Measurements from ENCODE around the gene TMPRSS9. TPM values are rescaled to one million over a fixed set of nuclear protein-coding genes. Genes with fewer than 3 reads are reported as not detected.

The TMPRSS9 gene
- total RNA-seq, 1 experiment from 2014 or later: not detected

DNA sequence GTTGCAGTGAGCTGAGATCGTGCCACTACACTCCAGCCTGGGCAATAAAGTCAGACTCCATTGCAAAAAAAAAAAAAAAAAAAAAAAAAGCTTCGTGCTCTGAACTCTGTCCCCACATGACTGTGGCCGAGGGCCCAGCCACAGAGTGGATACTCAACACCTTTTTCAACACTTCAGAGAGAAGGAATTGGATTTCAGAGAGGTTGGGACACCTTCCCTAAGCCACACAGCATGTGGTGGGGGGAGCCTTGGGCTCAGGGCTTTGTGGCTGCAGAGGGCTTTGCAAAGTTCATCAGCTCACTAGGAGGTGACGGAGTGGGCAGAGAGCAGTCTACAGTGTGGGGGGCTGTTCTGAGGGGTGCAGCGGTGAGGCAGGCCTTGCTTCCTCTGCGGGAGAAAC is 41.1 kb upstream of the TMPRSS9 start:
- POLR2A ChIA-PET (ENCODE audit: unreplicated experiment): no interaction called here
- Histone ChIP-seq H3K27me3 (ENCODE audit: low read length) (no peaks in the 10 kb centered on the region), H3K4me1 (ENCODE audit: insufficient read depth, low read length) (no peaks in the 10 kb centered on the region), H3K36me3 (ENCODE audit: low read depth, low read length) (no peaks in the 10 kb centered on the region), H4K20me1 (ENCODE audit: low read length) (no peaks in the 10 kb centered on the region), H3K4me2 (ENCODE audit: low read length) (no peak overlapping the region), H3K9ac (ENCODE audit: low read length) (no peak overlapping the region), H3K27ac (ENCODE audit: low read length) (no peak overlapping the region), H2AFZ (ENCODE audit: low read length) (no peak overlapping the region), H3K9me3 (ENCODE audit: low read length) (no peaks in the 10 kb centered on the region), H3K9me2 (replicated peaks; ENCODE audit: low read length) (no peaks in the 10 kb centered on the region), H3K79me2 (ENCODE audit: low read length) (no peaks in the 10 kb centered on the region), H3K4me3 (ENCODE audit: low read length) (no peak overlapping the region), H3F3A (ENCODE audit: low read length, unreplicated experiment) (no peaks in the 10 kb centered on the region)
- BruUV-seq (replicated peaks): no TSS peak
- CTCF ChIA-PET: no interaction called here
- intact Hi-C loops (cut with micrococcal nuclease): loop anchor here (10.0 kb wide), 1 partner anchor 84 kb away; the partner anchor contains the start of genes PLEKHJ1 and SF3A2
- TF ChIP-seq EZH2 (IDR thresholded peaks at IDR 0.05; ENCODE audit: low read length, unreplicated experiment) (no peak), EZH2phosphoT487 (IDR thresholded peaks at IDR 0.05; ENCODE audit: borderline replicate concordance, low read length) (no peak)
- TF ChIP-seq, protein P1, sequence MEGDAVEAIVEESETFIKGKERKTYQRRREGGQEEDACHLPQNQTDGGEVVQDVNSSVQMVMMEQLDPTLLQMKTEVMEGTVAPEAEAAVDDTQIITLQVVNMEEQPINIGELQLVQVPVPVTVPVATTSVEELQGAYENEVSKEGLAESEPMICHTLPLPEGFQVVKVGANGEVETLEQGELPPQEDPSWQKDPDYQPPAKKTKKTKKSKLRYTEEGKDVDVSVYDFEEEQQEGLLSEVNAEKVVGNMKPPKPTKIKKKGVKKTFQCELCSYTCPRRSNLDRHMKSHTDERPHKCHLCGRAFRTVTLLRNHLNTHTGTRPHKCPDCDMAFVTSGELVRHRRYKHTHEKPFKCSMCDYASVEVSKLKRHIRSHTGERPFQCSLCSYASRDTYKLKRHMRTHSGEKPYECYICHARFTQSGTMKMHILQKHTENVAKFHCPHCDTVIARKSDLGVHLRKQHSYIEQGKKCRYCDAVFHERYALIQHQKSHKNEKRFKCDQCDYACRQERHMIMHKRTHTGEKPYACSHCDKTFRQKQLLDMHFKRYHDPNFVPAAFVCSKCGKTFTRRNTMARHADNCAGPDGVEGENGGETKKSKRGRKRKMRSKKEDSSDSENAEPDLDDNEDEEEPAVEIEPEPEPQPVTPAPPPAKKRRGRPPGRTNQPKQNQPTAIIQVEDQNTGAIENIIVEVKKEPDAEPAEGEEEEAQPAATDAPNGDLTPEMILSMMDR (conservative IDR thresholded peaks at IDR 0.05; ENCODE audit: low read depth, low read length): no peak
- ATAC-seq (no peak), DNase-seq (no peak)

DNA sequence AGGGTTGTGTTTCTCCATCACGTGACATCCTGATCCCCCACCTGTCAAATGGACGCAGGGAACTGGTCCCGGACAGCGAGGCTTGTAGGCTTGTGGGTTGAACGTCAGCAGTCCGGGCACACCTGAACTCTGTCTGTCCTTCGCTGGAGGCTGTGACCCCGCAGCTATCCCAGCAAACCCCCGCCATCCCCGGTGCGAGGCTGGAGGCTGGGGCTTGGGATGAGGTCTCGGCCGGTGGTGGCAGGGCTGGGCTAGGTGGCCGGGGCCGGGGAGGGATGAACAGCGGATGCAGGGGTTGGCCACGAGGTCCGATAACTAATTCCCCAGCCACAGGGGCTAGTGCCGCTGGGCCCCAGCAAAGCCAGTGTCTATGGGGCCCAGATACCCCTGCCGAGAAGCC is 40.5 kb upstream of the TMPRSS9 start:
- ChIA-PET POLR2A (ENCODE audit: unreplicated experiment) (no interaction called here), CTCF (no interaction called here)
- ATAC-seq (no peak), DNase-seq (no peak)
- Histone ChIP-seq H3K27me3 (ENCODE audit: low read length) (no peaks in the 10 kb centered on the region), H3K4me2 (ENCODE audit: low read length) (no peak overlapping the region), H3K4me3 (ENCODE audit: low read length) (no peak overlapping the region), H3K36me3 (ENCODE audit: low read depth, low read length) (no peaks in the 10 kb centered on the region), H3F3A (ENCODE audit: low read length, unreplicated experiment) (no peaks in the 10 kb centered on the region), H3K27ac (ENCODE audit: low read length) (no peak overlapping the region), H3K9me3 (ENCODE audit: low read length) (no peaks in the 10 kb centered on the region), H3K79me2 (ENCODE audit: low read length) (no peaks in the 10 kb centered on the region), H3K9me2 (replicated peaks; ENCODE audit: low read length) (no peaks in the 10 kb centered on the region), H3K9ac (ENCODE audit: low read length) (no peak overlapping the region), H4K20me1 (ENCODE audit: low read length) (no peaks in the 10 kb centered on the region), H3K4me1 (ENCODE audit: insufficient read depth, low read length) (no peaks in the 10 kb centered on the region), H2AFZ (ENCODE audit: low read length) (no peak overlapping the region)
- intact Hi-C loops (cut with micrococcal nuclease): loop anchor here (10.0 kb wide), 1 partner anchor 85 kb away; the partner anchor contains the start of genes PLEKHJ1 and SF3A2
- no TSS peak for BruUV-seq (replicated peaks)
- TF ChIP-seq EZH2 (IDR thresholded peaks at IDR 0.05; ENCODE audit: low read length, unreplicated experiment) (no peak), EZH2phosphoT487 (IDR thresholded peaks at IDR 0.05; ENCODE audit: borderline replicate concordance, low read length) (no peak)
- TF ChIP-seq, protein P1 (conservative IDR thresholded peaks at IDR 0.05; ENCODE audit: low read depth, low read length): no peak

DNA sequence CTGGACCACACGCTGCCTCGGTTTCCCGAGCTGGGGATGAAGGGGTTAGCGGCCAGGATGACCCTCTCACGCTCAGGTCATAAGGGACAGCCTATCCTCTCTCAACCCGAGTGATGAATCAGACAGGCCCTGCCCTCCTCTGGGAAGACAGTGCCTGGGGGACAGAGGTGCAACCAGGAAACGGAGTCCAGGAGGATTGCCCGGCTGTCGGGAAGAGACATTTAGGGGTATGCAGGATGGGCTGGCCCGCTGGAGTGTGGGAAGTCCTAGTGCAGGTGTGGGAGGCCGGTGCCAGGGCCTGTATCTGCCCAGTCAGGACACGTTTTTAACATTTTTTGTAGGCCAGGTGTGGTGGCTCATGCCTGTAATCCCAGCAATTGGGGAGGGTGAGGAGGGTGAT is 40.0 kb upstream of the TMPRSS9 start:
- ATAC-seq: no peak

More for the DNA sequence above, 40.0 kb upstream of the TMPRSS9 start:
- TF ChIP-seq EZH2phosphoT487 (IDR thresholded peaks at IDR 0.05; ENCODE audit: borderline replicate concordance, low read length): no peak
- TF ChIP-seq, protein P1 (conservative IDR thresholded peaks at IDR 0.05; ENCODE audit: low read depth, low read length): no peak
- TF ChIP-seq EZH2 (IDR thresholded peaks at IDR 0.05; ENCODE audit: low read length, unreplicated experiment): no peak
- DNase-seq: no peak
- H3K36me3 ChIP-seq (ENCODE audit: low read depth, low read length): no peaks in the 10 kb centered on the region
- no peaks in the 10 kb centered on the region for H4K20me1 ChIP-seq (ENCODE audit: low read length)
- H3K27ac ChIP-seq (ENCODE audit: low read length): no peak overlapping the region
- H3K4me1 ChIP-seq (ENCODE audit: insufficient read depth, low read length): no peaks in the 10 kb centered on the region
- H3K27me3 ChIP-seq (ENCODE audit: low read length): no peaks in the 10 kb centered on the region
- CTCF ChIA-PET: no interaction called here
- no TSS peak for BruUV-seq (replicated peaks)
- intact Hi-C loops (cut with micrococcal nuclease): no loop called here
- no peaks in the 10 kb centered on the region for H3K9me2 ChIP-seq (replicated peaks; ENCODE audit: low read length)
- H3K4me2 ChIP-seq (ENCODE audit: low read length): no peak overlapping the region
- H2AFZ ChIP-seq (ENCODE audit: low read length): no peak overlapping the region
- no peak overlapping the region for H3K9ac ChIP-seq (ENCODE audit: low read length)
- H3K79me2 ChIP-seq (ENCODE audit: low read length): no peaks in the 10 kb centered on the region
- H3K9me3 ChIP-seq (ENCODE audit: low read length): no peaks in the 10 kb centered on the region
- H3K4me3 ChIP-seq (ENCODE audit: low read length): no peak overlapping the region
- POLR2A ChIA-PET (ENCODE audit: unreplicated experiment): no interaction called here
- H3F3A ChIP-seq (ENCODE audit: low read length, unreplicated experiment): no peaks in the 10 kb centered on the region

Data from PC-3 (cell line).